HAP-1 (cell line): ENCODE measurements around the gene METTL15.
A peak's percentile ranks its signal among the peaks of the same experiment; 100 is the strongest.
"Not testable (repeated sequence)": the region's sequence is repeated elsewhere in the genome, so short reads cannot be mapped to it uniquely, and the experiment has no call there.

ENCODE experiments used
- DNase-seq, 2 experiments: peaks; one replicate each; pipeline ENCODE4 v3.0.0-alpha.2; 2016 to 2020; ENCODE audit warnings: low spot score in 2 of 2
- H3K27me3 ChIP-seq: fragments of 250-450 bp; sonication (Bioruptor Pico); 2 replicates; pipeline ENCODE4 v1.5.1; 2020; ENCODE audit warnings: low read depth, mild to moderate bottlenecking, moderate library complexity
- H3K36me3 ChIP-seq: fragments of 250-450 bp; sonication (Bioruptor Pico); replicated peaks from 2 replicates; pipeline ENCODE4 v1.5.1; 2020; ENCODE audit warnings: mild to moderate bottlenecking
- H3K4me1 ChIP-seq: fragments of 250-450 bp; sonication (Bioruptor Pico); 2 replicates; pipeline ENCODE4 v1.5.1; 2020; ENCODE audit warnings: mild to moderate bottlenecking
- H3K4me3 ChIP-seq: fragments of 250-450 bp; sonication (Bioruptor Pico); 2 replicates; pipeline ENCODE4 v1.5.1; 2020; ENCODE audit warnings: mild to moderate bottlenecking, moderate library complexity
- H3K9me3 ChIP-seq: fragments of 250-450 bp; sonication (Bioruptor Pico); 2 replicates; pipeline ENCODE4 v1.5.1; 2020; ENCODE audit warnings: mild to moderate bottlenecking, moderate library complexity
- in situ Hi-C: fragments of 300-500 bp; cut with MboI; formaldehyde crosslinking; loops from 3 replicates; pipeline ENCODE4 v1.14.3; 2020; ENCODE audit warnings: low sequenced_read_pairs, inconsistent platforms, mixed read lengths

METTL15 gene

DNA sequence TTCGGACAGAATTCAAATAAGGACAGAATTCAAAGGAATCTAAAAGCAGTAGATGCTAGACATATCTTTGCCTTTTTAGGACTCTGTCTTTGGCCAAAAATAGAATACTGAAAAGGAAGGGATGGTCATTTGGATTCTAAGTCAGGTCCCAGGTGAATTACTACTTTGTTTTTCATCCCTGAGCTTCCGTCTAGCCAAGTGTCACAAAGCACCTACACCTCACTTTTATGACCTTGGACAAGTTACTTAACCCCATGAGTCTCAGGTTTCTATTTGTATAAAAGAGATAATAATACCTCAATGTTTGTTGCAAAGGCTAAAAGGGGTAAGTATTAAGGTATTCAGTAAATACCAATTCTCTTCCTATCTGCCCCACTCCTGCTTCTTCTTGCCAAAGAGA lies 7.5 kb upstream of the METTL15 start:
- H3K4me1 ChIP-seq = peaks cover 43% of the 10 kb centered on the region
- no peaks in the 10 kb centered on the region for H3K9me3 ChIP-seq
- no peak overlapping the region for H3K4me3 ChIP-seq
- no peaks in the 10 kb centered on the region for H3K27me3 ChIP-seq
- in situ Hi-C loops = no loop called here
- peaks cover 12% of the 10 kb centered on the region for H3K36me3 ChIP-seq
- DNase-seq = no peak

DNA sequence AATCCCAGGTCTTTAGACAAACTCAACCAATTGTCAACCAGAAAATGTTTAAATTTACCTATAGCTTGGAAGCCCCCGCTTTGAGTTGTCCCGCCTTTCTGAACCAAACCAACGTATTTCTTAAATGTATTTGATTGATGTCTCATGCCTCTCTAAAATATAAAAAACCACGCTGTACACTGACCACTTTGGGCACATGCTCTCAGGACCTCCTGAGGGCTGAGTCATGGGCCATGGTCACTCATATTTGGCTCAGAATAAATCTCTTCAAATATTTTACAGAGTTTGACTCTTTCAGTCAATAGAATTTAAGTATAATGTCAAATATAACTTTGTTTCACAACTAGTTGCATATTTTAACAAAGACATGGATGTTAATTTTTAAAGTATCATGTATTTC lies 5.9 kb upstream of the METTL15 start:
- H3K27me3 ChIP-seq, in situ Hi-C loops, H3K9me3 ChIP-seq, H3K36me3 ChIP-seq, DNase-seq: not testable (repeated sequence)
- peaks cover 46% of the 10 kb centered on the region for H3K4me1 ChIP-seq
- peak overlapping the region; percentile 1; the same call in 1 of the 2 replicates for H3K4me3 ChIP-seq

DNA sequence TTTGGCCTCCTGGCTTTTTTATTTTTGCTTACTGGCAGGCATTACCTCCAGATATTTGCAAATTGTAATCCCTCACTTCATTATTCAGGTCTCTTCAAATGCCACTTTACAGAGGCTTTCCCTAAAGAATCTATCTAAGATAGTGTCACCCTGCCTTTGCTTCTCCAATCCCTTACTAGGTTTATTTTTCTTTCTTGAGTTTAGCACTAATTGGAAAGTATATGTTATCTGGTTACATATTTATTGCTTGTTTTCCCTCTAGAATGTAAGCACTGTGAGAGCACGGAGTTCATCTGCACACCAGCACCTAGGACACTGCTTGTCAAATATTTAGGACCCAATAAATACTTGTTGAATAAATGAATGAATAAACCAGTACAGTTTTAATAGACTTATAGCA lies 3.8 kb upstream of the METTL15 start:
- Histone ChIP-seq H3K4me3 (no peak overlapping the region), H3K27me3 (no peaks in the 10 kb centered on the region), H3K36me3 (no peaks in the 10 kb centered on the region), H3K9me3 (no peaks in the 10 kb centered on the region), H3K4me1 (peaks cover 51% of the 10 kb centered on the region)
- DNase-seq = no peak
- in situ Hi-C loops = no loop called here

DNA sequence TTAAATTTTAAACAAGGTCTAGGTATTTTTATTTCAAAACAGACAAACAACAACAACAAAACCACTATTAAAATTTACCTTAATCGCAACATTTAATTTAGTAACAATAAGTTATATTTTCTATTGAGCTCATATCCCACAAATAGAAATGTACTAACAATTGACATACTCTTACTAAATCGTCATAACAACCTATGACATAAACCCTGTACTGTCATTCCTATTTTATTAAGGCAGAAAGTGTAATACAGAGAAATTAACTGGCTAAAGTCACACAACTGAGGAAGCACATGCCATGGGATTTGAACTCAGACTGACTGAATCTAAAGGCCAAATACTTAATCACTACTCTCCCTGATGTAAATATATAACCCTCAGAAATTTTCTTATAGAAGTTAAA lies 3.2 kb upstream of the METTL15 start:
- H3K4me3 ChIP-seq = no peak overlapping the region
- in situ Hi-C loops = no loop called here

DNA sequence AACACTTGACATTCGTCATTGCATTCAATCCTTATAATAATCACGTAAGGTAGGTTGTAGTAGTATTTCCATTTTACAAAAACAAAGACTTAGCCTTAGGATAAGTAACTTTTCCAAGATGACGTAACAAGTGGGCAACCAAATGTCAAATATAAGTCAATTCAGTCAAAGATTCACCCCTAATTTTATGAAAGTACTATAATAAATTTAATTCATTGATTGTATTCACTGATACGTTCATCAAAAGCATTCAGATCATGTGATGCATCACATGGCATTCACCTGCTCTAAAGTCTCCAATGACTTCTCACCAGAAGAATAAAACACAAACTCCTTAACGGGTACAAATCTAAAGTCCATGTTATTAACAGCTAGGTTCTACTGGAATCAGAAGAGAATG lies 2.3 kb upstream of the METTL15 start:
- DNase-seq = peak in 1 of 2 experiments; percentile 36
- H3K36me3 ChIP-seq = no peaks in the 10 kb centered on the region
- H3K27me3 ChIP-seq = no peaks in the 10 kb centered on the region
- in situ Hi-C loops = no loop called here
- peak overlapping the region; percentile 76 for H3K4me3 ChIP-seq
- H3K4me1 ChIP-seq = peaks cover 57% of the 10 kb centered on the region
- H3K9me3 ChIP-seq = no peaks in the 10 kb centered on the region

More for the DNA sequence above, 3.2 kb upstream of the METTL15 start:
- no peak for DNase-seq
- Histone ChIP-seq H3K9me3 (no peaks in the 10 kb centered on the region), H3K36me3 (no peaks in the 10 kb centered on the region), H3K27me3 (no peaks in the 10 kb centered on the region), H3K4me1 (peaks cover 57% of the 10 kb centered on the region)

DNA sequence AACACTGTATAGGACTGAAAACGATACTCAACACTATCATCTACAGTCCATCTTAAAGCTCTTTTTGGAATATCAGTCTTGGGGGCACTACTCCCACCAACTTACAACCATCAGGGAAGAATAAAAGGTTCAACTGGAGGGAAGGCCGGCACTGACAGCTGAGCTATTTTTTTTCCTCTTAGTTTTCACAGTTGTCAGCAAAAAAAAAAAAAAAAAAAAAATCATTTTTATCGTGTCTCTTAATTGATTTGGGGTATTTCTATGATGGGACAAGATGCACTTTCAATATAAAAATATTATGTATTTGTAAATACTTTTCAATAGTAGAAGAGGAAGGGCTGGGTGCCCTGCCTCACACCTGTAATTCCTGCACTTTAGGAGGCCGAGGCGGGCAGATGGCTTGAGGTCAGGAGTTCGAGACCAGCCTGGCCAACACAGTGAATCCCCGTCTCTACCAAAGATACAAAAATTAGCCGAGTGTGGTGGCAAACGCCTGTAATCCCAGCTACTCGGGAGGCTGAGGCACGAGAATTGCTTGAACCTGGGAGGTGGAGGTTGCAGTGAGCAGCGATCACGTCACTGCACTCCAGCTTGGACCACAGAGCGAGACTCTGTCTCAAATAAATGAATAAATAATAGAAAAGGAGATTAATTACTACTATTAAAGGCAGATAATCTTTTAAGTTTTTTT lies 1.7 kb upstream of the METTL15 start:
- H3K36me3 ChIP-seq = no peaks in the 10 kb centered on the region
- peak overlapping the region; percentile 76 for H3K4me3 ChIP-seq
- no peaks in the 10 kb centered on the region for H3K9me3 ChIP-seq
- no peak for DNase-seq
- H3K4me1 ChIP-seq = peaks cover 58% of the 10 kb centered on the region
- in situ Hi-C loops = no loop called here
- H3K27me3 ChIP-seq = no peaks in the 10 kb centered on the region

DNA sequence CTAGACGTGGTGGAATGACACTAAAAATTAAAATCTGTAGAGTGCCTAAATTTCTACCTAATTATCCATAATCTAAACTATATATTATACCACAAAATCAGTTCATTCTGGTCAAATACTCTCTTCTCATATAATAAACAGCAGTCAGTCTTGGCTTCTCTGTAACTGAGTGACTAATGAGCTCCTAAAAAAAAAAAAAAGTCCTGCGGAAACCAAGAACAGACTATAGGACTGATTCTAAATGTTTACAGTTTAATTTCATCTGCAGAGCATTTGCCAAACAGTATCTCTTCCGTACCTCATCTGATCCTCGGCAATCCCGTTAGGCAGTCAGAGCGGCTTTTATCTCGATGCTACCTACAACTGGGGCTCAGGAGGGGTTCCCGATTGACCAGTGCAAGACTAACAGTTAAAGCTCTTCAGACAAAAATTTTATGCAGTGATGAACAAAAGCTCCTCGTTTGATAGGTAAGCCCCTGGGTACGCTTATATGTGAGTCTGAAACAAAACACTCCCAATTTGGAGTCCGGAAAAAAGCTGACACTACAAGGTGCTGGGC lies 918 bp upstream of the METTL15 start:
- in situ Hi-C loops = no loop called here
- DNase-seq = peak in 1 of 2 experiments; percentile 32

DNA sequence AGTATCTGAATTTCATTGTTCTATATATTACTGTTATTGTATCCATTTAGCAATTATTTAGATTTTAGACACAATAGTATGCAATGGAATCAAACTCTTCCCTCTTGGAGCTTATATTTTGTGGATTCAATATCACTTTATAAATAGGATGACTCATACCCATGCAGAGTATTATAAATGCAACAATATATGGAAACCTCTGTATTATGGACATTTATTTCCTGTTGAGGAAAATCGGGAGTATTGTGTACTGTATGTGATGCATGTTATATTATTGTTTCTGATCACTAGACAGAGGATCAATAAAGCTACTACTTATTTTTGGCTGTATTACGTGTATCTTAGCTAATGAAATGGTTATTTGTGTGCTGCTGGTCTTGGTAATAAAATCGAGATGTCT lies 770 bp downstream of the METTL15 start:
- Histone ChIP-seq H3K36me3 (no peaks in the 10 kb centered on the region; the same call in none of the 2 replicates), H3K4me3 (peak overlapping the region; percentile 76), H3K9me3 (no peaks in the 10 kb centered on the region), H3K4me1 (peaks cover 38% of the 10 kb centered on the region), H3K27me3 (no peaks in the 10 kb centered on the region)
- DNase-seq = no peak
- in situ Hi-C loops = no loop called here

More for the DNA sequence above, 918 bp upstream of the METTL15 start:
- Histone ChIP-seq H3K4me1 (peaks cover 55% of the 10 kb centered on the region), H3K27me3 (no peaks in the 10 kb centered on the region), H3K4me3 (peak overlapping the region; percentile 76), H3K9me3 (no peaks in the 10 kb centered on the region), H3K36me3 (no peaks in the 10 kb centered on the region; the same call in 1 of the 2 replicates)

DNA sequence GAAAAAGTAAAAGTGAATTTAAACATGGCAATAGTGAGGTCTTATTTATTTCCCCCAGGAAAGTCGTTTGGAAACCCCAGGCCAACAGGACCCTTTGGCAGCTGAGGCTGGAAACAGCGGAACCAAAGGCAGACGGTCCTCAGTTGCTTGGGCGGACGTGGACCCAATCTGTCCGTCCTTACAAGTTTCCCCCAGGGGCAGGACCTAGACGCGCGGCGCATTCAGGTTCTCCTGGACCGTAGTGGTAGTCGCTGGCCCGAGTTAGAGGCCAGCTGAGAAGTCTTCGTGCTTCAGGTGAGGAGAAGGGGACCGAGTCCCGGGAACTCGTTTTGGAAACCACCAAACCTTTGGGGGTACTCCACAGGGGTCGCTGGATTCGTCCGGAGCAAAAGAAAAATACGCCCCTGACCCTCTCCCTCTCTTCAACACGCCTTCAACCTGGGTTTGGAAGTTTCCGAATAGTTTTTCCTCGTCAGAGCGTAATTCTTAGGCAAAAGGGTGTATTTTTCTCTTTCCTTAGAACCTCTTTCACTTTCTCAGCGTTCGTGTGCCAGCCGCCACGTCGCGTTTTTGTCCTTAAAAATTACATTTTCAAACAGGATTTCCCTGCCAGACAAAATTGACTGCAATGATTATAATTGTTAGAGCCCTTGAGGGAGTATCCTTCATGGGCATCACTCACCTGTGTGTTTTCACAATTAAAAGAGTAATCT lies 2.1 kb downstream of the METTL15 start:
- no peaks in the 10 kb centered on the region for H3K9me3 ChIP-seq
- in situ Hi-C loops = no loop called here
- peak; percentile 81 to 82 for DNase-seq
- H3K27me3 ChIP-seq = no peaks in the 10 kb centered on the region
- H3K4me3 ChIP-seq = peak overlapping the region; percentile 73
- H3K36me3 ChIP-seq = peaks cover 6% of the 10 kb centered on the region
- peaks cover 27% of the 10 kb centered on the region for H3K4me1 ChIP-seq

DNA sequence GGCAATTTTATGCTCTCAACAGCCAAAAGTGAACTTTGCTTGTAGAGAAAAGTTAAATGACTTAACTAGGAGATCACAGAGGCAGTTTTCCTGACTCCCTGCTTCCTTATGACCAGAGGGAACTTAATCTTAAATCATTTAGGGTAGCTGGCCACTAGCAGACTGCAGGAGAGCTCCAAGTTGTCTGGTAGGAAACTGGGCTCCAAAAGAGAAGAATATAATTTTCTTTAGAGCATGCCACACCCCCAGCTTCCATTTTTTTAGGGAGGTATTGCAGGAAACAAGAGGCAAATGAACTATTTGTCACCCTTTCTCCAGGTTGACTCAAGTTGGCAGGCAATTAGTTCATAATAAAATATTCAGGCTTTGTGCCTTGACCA lies 2.6 kb downstream of the METTL15 start:
- in situ Hi-C loops = no loop called here
- H3K4me1 ChIP-seq = peaks cover 22% of the 10 kb centered on the region
- H3K27me3 ChIP-seq = no peaks in the 10 kb centered on the region
- no peak for DNase-seq
- H3K4me3 ChIP-seq = peak overlapping the region; percentile 73
- no peaks in the 10 kb centered on the region for H3K9me3 ChIP-seq
- H3K36me3 ChIP-seq = peaks cover 11% of the 10 kb centered on the region

DNA sequence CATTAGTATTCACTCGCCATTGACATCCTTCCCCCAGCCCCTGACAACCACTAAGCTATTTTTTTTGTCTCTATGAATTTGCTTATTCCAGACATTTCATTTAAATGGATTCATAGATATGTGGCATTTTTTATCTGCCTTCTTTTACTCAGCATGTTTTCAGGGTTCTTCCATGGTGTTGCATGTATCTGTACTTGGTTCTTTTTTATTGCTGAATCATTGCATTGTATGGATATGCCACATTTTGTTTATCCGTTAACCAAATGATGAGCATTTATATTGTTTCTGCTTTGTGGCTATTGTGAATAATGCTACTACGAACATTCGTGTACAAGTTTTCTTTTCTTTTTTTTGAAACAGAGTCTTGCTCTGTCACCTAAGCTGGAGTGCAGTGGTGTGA lies 5.9 kb downstream of the METTL15 start:
- in situ Hi-C loops = no loop called here

DNA sequence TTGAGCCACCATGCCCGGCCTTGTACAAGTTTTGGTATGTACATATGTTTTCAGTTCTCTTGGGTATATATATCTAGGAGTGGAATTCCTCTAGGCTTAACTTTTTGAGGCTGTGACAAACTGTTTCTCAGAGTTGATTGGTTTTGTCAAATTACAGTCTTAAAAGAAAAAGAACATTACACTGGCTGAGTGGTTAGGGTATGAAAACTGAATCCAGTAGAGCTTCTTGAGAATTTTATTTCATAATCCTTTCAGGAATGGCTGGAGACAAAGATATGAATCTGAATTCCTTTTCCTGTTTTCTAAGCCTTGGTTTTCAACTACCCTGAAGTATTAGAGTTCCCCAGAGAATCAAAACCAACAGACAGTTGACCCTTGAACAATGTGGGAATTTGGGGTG lies 6.5 kb downstream of the METTL15 start:
- in situ Hi-C loops = no loop called here
- no peak overlapping the region for H3K4me3 ChIP-seq

More for the DNA sequence above, 5.9 kb downstream of the METTL15 start:
- H3K4me3 ChIP-seq = no peak overlapping the region
- no peaks in the 10 kb centered on the region for H3K9me3 ChIP-seq
- peaks cover 14% of the 10 kb centered on the region for H3K36me3 ChIP-seq
- no peak for DNase-seq
- no peaks in the 10 kb centered on the region for H3K27me3 ChIP-seq
- H3K4me1 ChIP-seq = peaks cover 16% of the 10 kb centered on the region

DNA sequence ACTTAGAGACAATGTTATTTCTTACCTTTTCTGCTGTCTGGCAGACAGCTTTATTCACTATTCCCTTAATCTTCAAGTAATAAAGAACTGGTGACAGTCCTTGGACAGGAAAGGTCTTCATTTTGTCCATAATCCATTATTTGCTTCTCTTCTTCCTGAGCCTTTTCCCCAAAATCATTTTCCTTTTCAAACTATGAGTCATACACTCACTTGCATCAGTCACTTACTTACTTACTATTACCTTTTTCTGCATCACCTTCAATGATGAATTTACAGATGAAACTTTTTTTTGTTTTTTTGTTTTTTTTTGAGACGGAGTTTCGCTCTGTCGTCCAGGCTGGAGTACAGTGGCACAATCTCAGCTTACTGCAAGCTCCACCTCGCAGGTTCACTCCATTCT lies 9.5 kb downstream of the METTL15 start:
- Histone ChIP-seq H3K4me1 (0 out of 2 replicates have a peak, but pooled peaks cover under 1% of the 10 kb centered on the region), H3K4me3 (no peak overlapping the region), H3K27me3 (no peaks in the 10 kb centered on the region), H3K9me3 (no peaks in the 10 kb centered on the region), H3K36me3 (peaks cover 14% of the 10 kb centered on the region)
- DNase-seq = no peak
- in situ Hi-C loops = no loop called here

More for the DNA sequence above, 6.5 kb downstream of the METTL15 start:
- Histone ChIP-seq H3K9me3 (no peaks in the 10 kb centered on the region), H3K36me3 (peaks cover 14% of the 10 kb centered on the region), H3K27me3 (no peaks in the 10 kb centered on the region), H3K4me1 (peaks cover 12% of the 10 kb centered on the region)
- no peak for DNase-seq

DNA sequence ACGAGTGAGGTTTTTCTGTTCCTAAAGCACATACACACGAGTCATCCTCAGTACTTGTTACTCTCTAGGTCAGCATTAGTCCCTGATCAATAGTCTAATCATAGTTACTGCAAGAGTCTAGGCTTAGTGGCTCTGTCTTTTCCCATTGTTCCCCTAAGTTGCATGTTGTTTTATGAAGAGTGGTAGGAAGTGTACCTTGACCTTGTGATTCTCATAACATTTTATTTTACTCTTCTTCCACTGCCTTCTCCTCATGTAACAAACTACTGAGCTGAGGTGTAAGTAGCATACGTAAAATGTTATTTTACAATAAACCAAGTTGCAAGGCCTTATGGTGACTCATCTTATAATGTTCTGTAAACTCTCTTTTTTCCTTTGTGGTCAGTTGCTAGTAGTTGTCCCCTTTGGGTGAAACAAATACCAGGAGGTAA lies 15.0 kb downstream of the METTL15 start:
- no peaks in the 10 kb centered on the region for H3K9me3 ChIP-seq
- no peak overlapping the region for H3K4me3 ChIP-seq
- H3K27me3 ChIP-seq = no peaks in the 10 kb centered on the region
- DNase-seq = no peak
- 0 out of 2 replicates have a peak, but pooled peaks cover 6% of the 10 kb centered on the region for H3K4me1 ChIP-seq
- H3K36me3 ChIP-seq = no peaks in the 10 kb centered on the region
- in situ Hi-C loops = no loop called here
